Hepatocyte (in vitro differentiated cells): ENCODE data around the gene DGCR8.

ENCODE experiments used
- CTCF ChIP-seq: fragments of 200-600 bp; sonication (generic); IDR thresholded peaks from 2 replicates; pipeline ENCODE4 v1.5.1; 2016; ENCODE audit warnings: antibody characterized with exemption, mild to moderate bottlenecking; ENCODE audit not compliant: poor library complexity
- EZH2 ChIP-seq: fragments of 200-600 bp; sonication (generic); IDR thresholded peaks from 2 replicates; pipeline ENCODE4 v1.6.1; 2016; ENCODE audit warnings: antibody characterized with exemption, mild to moderate bottlenecking, borderline replicate concordance

GRCh38 chr22:20138417-20138738 lies 58.3 kb downstream of the DGCR8 start:
- no peak for TF ChIP-seq CTCF
- TF ChIP-seq EZH2: no peak
